Transverse colon (tissue), 4 donors: Measurements from ENCODE around the gene WDR62. TPM values are rescaled to one million over a fixed set of nuclear protein-coding genes. Genes with fewer than 3 reads are reported as not detected.

Experiments used
- DNase-seq: peaks from one replicate; pipeline ENCODE4 v3.0.0-alpha.2; 2019
- H3K27ac ChIP-seq, 4 donors: fragments of 200-600 bp; sonication (generic); 2 replicates each; pipeline ENCODE4 v1.5.1; 2016 to 2018; ENCODE audit warnings: inconsistent platforms in 4 of 4
- H3K27me3 ChIP-seq: fragments of 200-600 bp; sonication (generic); 2 replicates; pipeline ENCODE4 v1.5.1; 2017; ENCODE audit warnings: inconsistent platforms
- H3K36me3 ChIP-seq, 4 donors: fragments of 200-600 bp; sonication (generic); 2 replicates each; pipeline ENCODE4 v1.5.1; 2017 to 2019; ENCODE audit warnings: inconsistent platforms in 4 of 4
- H3K4me1 ChIP-seq, 4 donors: fragments of 200-600 bp; sonication (generic); 2 replicates each; pipeline ENCODE4 v1.5.1; 2017 to 2020; ENCODE audit warnings: inconsistent platforms in 4 of 4
- H3K4me3 ChIP-seq, 4 donors: fragments of 200-600 bp; sonication (generic); 1 replicate in 1 of 4; 2 replicates in 3 of 4; pipeline versions ENCODE4 v1.5.1 to v1.6.1; 2017 to 2019; ENCODE audit warnings: inconsistent platforms in 4 of 4
- H3K9me3 ChIP-seq, 2 donors: fragments of 200-600 bp; sonication (generic); 2 replicates each; pipeline ENCODE4 v1.5.1; 2017 to 2019; ENCODE audit warnings: inconsistent platforms in 2 of 2
- EP300 ChIP-seq: sonication (generic); formaldehyde crosslinking; IDR thresholded peaks from one replicate; pipeline ENCODE4 v1.6.1; 2017; ENCODE audit warnings: antibody characterized with exemption, low read depth
- POLR2A ChIP-seq: fragments of 450-650 bp; IDR thresholded peaks from one replicate; pipeline ENCODE4 v1.6.1; 2016; ENCODE audit warnings: antibody characterized with exemption, mild to moderate bottlenecking, moderate library complexity
- POLR2AphosphoS5 ChIP-seq, 3 donors: sonication (generic); formaldehyde crosslinking; IDR thresholded peaks; one replicate each; pipeline ENCODE4 v1.6.1; 2016; ENCODE audit warnings: antibody characterized with exemption in 3 of 3
- WGBS, 2 donors: methylation state at CpG; one replicate each; pipeline ENCODE4 v1.1.5; 2018; ENCODE audit warnings: low coverage in 1 of 2; 5-methylcytosine and 5-hydroxymethylcytosine counted together
- in situ Hi-C, 4 donors: fragments of 200-750 bp; cut with MboI; loops; one replicate each; pipeline versions ENCODE4 v1.15.0 to v1.15.1; 2017; ENCODE audit warnings: low sequenced_read_pairs in 3 of 4, low pct_ligation_motif_present in 1 of 4, low pct_unique_long_range_greater_than_20kb in 1 of 4
- intact Hi-C: fragments of 100-400 bp; cut with DNase I; formaldehyde crosslinking; loops from one replicate; pipeline ENCODE4 v1.15.1; 2023; ENCODE audit warnings: low total_unique reads
- total RNA-seq, 4 donors: library from RNA; depleted of rRNA; stranded (reverse); fragments of >200 nt; gene quantifications; one replicate each; pipeline ENCODE4 v1.1.0, GENCODE V29; 2016
- TF ChIP-seq, protein P1 (sequence below), 5 experiments: fragments of 200-600 bp in 3 of 5; fragments of 450-650 bp in 2 of 5; sonication (generic) in 3 of 5; IDR thresholded peaks; 1 replicate in 2 of 5; 2 replicates in 3 of 5; pipeline ENCODE4 v1.5.1; 2016 to 2017; ENCODE audit warnings: antibody characterized with exemption in 5 of 5, inconsistent platforms in 3 of 5, mild to moderate bottlenecking in 2 of 5, moderate library complexity in 1 of 5

Gene WDR62
- total RNA-seq, 4 donors from 2014 or later, result 0.37 to 20.7 (median 0.97) TPM

DNA sequence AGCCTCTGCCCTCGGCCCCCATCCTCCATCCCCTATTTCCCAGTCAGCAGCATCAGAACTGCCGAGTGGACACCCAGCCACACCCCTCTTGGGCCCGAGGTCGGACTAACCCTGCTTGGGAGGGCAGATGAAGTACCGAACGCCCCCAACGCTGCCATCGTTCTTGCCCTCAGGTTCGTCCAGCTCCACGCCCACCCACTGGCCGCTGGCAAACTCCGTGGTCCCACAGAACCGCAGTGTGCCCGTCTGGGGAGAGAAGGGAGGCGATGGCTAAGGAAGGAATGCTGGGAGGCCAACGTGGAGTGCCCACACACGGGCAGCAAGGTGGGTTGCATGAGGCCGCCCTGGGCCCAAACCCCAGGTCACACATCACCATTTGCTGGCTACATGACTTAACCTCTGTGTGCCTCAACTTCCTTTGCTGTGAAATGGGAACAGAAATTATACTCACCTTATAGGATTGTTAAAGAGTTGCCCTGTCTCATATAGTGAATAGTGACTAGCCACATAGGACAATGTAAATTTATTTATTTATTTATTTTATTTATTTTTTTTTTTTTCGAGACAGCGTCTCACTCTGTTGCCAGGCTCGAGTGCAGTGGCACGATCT, 35.5 kb upstream of the WDR62 start:
- Histone ChIP-seq H3K4me1 (peaks cover 5 to 9% (median 7%) of the 10 kb centered on the region in 4 donors), H3K36me3 (no peaks in the 10 kb centered on the region), H3K27ac (no peak overlapping the region), H3K4me3 (no peak overlapping the region), H3K27me3 (no peaks in the 10 kb centered on the region), H3K9me3 (no peaks in the 10 kb centered on the region)
- TF ChIP-seq, protein P1, sequence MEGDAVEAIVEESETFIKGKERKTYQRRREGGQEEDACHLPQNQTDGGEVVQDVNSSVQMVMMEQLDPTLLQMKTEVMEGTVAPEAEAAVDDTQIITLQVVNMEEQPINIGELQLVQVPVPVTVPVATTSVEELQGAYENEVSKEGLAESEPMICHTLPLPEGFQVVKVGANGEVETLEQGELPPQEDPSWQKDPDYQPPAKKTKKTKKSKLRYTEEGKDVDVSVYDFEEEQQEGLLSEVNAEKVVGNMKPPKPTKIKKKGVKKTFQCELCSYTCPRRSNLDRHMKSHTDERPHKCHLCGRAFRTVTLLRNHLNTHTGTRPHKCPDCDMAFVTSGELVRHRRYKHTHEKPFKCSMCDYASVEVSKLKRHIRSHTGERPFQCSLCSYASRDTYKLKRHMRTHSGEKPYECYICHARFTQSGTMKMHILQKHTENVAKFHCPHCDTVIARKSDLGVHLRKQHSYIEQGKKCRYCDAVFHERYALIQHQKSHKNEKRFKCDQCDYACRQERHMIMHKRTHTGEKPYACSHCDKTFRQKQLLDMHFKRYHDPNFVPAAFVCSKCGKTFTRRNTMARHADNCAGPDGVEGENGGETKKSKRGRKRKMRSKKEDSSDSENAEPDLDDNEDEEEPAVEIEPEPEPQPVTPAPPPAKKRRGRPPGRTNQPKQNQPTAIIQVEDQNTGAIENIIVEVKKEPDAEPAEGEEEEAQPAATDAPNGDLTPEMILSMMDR (IDR thresholded peaks at IDR 0.05), result no peak
- TF ChIP-seq POLR2AphosphoS5 (IDR thresholded peaks at IDR 0.05) (no peak), POLR2A (no peak)
- DNase-seq, result no peak
- in situ Hi-C loops, result no loop called here
- intact Hi-C loops, result no loop called here
- WGBS, 2 donors, result 94 to 96% methylated on average over 4 to 22 of the region's 22 CpGs

- Histone ChIP-seq H3K27ac (no peak overlapping the region), H3K36me3 (no peaks in the 10 kb centered on the region), H3K4me1 (no peaks in the 10 kb centered on the region), H3K4me3 (no peak overlapping the region), H3K9me3 (no peaks in the 10 kb centered on the region), H3K27me3 (no peaks in the 10 kb centered on the region)
- in situ Hi-C loops (no loop called here), intact Hi-C loops (no loop called here)
- no peak for DNase-seq
- 77 to 94% methylated on average over 3 to 5 of the region's 5 CpGs for WGBS, 2 donors
- TF ChIP-seq, protein P1 (IDR thresholded peaks at IDR 0.05), result no peak
Measured at GRCh38 chr19:36023432-36023831, 31.3 kb upstream of the WDR62 start.

DNA sequence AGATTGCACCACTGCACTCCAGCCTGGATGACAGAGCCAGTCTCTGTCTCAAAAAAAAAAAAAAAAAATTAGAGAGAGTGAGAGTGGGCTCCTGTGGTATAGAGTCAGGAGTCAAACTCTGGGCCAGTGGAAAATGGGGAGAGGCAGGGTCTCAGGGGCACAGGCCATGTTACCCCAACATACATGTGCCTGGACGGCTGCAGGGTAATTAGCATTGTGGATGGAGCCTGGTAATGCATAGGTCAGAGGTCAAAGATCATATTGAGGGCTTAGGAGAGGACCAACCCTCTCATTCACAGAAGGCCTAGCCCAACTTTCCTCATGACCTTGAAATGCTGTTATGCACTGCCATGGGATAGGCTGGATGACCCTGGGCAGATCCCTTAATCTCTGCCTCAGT, 29.2 kb upstream of the WDR62 start:
- no peaks in the 10 kb centered on the region for H3K36me3 ChIP-seq
- in situ Hi-C loops, result no loop called here
- DNase-seq, result no peak

GRCh38 chr19:36026091-36026876, 28.4 kb upstream of the WDR62 start:
- in situ Hi-C loops, result no loop called here
- no peaks in the 10 kb centered on the region for H3K4me1 ChIP-seq
- 98% methylated on average over 45 of the region's 49 CpGs; no CpG with 5 or more reads in 1 of the 2 donors for WGBS, 2 donors
- no peak for TF ChIP-seq POLR2AphosphoS5 (IDR thresholded peaks at IDR 0.05)
- TF ChIP-seq POLR2A, result no peak
- no peak for TF ChIP-seq EP300
- TF ChIP-seq, protein P1 (IDR thresholded peaks at IDR 0.05), result no peak
- no peak overlapping the region for H3K4me3 ChIP-seq
- H3K36me3 ChIP-seq, result no peaks in the 10 kb centered on the region
- DNase-seq, result no peak
- H3K27ac ChIP-seq, result no peak overlapping the region
- intact Hi-C loops, result no loop called here
- H3K9me3 ChIP-seq, result no peaks in the 10 kb centered on the region
- no peaks in the 10 kb centered on the region for H3K27me3 ChIP-seq

More for the DNA sequence above, 29.2 kb upstream of the WDR62 start:
- Histone ChIP-seq H3K27me3 (no peaks in the 10 kb centered on the region), H3K27ac (no peak overlapping the region), H3K4me1 (no peaks in the 10 kb centered on the region), H3K4me3 (no peak overlapping the region), H3K9me3 (no peaks in the 10 kb centered on the region)
- TF ChIP-seq POLR2AphosphoS5 (IDR thresholded peaks at IDR 0.05) (no peak), EP300 (no peak), POLR2A (no peak)
- TF ChIP-seq, protein P1 (IDR thresholded peaks at IDR 0.05), result no peak
- 60 to 71% methylated on average over 1 of the region's 1 CpG for WGBS, 2 donors
- intact Hi-C loops, result no loop called here
